SH-SY5Y (cell line): ENCODE results near the gene PIWIL1.

ENCODE experiments used
- GATA2 ChIP-seq: IDR thresholded peaks from 2 replicates; pipeline ENCODE4 v1.6.1; 2011; ENCODE audit warnings: mild to moderate bottlenecking, low read depth, low read length
- GATA3 ChIP-seq: IDR thresholded peaks from 2 replicates; pipeline ENCODE4 v1.6.1; 2011; ENCODE audit warnings: low read depth, mild to moderate bottlenecking, low read length, moderate library complexity

- TF ChIP-seq GATA2 = no peak
- TF ChIP-seq GATA3 = no peak
Observed at GRCh38 chr12:130382818-130383217, 45.1 kb downstream of the PIWIL1 start.
